AG10803 (cell line): ENCODE data around the gene KAT8.

ENCODE experiments used
- DNase-seq: peaks from one replicate; pipeline ENCODE4 v3.0.0; 2010; ENCODE audit warnings: low read depth
- H3K4me3 ChIP-seq: 2 replicates; pipeline ENCODE4 v1.5.1; 2011; ENCODE audit warnings: mild to moderate bottlenecking, low read length, control low read depth
- CTCF ChIP-seq: conservative IDR thresholded peaks from 2 replicates; pipeline ENCODE4 v1.5.1; 2011; ENCODE audit warnings: mild to moderate bottlenecking, low read length, control low read depth, inconsistent platforms

KAT8 gene

DNA sequence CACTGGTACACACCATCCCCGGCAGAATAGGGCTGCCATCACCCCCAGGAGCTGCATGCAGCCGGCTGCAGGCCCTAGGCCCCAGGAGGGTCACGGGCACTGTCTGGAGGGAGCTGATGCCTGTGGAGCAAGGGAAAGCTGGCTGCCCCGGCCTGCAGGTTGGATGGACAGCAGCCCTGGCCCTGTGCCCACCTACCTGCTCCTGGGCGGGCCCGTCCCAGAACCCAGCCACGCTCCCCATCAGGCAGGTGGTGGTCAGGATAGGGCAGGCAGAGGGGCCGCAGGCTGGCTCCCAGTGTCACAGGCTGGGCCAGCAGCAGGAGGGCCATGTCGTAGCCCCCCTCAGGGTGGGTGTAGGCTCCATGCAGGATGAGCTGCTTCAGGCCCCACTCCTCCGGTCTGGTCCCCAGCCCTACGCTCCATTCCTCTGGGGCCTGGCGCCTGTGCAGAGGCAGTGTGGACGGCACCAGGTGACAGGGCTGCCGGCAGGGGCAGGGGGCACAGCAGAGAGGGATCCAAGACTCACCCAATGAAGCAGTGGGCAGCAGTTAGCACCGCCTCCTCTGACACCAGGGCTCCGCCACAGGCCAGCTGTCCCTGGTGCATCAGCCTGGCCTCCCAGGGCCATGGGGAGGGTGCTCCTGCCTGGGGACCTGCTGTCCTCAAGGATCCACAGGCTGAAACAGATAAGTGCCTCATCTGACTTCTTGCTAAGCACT is 32.7 kb upstream of the KAT8 start:
- DNase-seq: no peak
- no peak for TF ChIP-seq CTCF
- no peak overlapping the region for H3K4me3 ChIP-seq

DNA sequence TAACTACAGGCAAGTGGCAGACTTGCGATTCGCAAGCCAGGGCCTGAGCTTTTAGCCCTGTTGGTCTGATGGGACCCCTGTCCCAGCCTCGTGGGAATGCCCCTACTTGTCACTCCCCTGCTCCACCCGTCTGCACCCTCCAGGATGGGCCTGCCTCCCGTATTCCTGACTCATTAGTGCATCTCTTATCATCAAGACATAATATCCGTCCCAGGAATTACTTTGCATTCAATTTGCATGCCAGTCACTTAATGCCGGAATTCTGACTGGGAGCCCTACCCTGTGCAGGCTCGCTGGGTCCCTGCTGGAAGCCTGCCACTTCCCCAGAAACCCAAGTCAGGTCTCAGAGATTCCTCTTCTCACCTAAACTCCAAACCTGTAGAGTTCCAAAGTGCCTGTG is 32.1 kb upstream of the KAT8 start:
- H3K4me3 ChIP-seq: no peak overlapping the region
- no peak for DNase-seq

DNA sequence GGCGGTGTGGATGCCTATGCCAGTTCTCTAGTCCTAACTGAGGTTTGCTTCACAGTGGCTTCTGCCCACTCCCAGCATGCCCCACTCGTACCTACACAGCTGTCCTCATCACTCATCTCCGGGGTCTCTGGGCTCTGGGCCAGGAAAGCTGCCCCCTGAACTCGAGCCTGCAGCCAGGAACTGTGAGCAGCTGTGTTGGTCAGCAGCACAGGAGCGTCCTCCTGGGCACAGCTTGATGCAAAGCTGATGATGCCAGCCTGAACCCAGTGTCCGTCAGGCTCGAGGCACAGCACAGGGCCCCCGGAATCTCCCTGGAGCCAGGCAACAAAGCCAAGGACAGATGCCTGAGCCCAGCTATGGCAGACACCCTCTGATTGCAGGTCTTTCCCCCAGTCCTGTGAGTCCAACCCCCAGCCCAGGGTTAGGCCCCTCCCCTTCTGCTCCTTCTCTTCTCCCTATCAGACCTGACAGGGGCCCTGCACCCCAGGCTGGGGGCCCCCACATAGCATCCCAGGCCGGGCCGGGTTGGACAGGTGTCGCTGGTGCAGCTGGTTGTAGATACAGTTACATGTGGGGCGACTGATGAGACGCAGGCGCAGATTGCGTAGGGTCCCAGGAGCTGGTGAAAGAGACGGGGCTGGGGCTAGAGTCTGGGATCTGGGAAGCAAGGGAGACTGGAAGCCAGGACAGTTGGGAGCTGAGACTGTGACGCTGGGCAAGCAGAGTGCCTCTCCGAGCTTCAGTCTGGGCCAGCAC is 31.4 kb upstream of the KAT8 start:
- DNase-seq: no peak
- TF ChIP-seq CTCF: no peak
- no peak overlapping the region for H3K4me3 ChIP-seq

More for the DNA sequence above, 32.1 kb upstream of the KAT8 start:
- no peak for TF ChIP-seq CTCF

DNA sequence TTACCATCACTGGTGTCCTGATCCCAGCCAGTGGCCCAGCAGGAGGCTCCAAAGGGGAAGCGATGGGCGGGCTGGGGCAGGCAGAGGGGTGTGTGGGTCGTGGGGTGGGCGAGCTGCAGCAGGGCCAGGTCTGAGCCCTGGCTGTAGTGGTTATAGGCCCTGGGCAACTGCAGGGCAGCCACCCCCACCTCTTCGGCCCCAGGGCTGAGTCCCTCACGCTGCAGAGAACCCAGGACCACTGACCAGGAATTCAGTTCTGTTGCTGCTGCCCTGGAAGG is 30.9 kb upstream of the KAT8 start:
- no peak for TF ChIP-seq CTCF
- no peak overlapping the region for H3K4me3 ChIP-seq
- no peak for DNase-seq

DNA sequence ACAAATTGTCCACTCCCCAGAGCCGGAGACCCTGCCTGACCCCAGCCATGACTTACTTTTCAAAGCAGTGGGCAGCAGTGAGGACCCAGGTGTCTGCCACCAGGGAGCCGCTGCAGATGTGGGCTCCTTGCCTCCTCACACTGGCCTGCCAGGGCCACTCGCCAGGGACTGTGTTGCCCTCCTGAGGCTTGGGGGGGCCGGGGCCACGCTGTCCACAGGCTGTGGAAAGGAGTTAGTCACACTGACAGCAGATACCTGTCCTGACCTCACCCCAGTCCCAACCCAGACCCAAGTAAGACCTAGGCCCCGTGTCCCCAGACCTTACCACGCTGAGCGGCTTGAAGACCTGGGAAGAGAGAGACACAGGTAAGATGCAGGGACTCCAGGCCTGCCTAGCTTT is 30.0 kb upstream of the KAT8 start:
- H3K4me3 ChIP-seq: no peak overlapping the region
- DNase-seq: no peak
- no peak for TF ChIP-seq CTCF

DNA sequence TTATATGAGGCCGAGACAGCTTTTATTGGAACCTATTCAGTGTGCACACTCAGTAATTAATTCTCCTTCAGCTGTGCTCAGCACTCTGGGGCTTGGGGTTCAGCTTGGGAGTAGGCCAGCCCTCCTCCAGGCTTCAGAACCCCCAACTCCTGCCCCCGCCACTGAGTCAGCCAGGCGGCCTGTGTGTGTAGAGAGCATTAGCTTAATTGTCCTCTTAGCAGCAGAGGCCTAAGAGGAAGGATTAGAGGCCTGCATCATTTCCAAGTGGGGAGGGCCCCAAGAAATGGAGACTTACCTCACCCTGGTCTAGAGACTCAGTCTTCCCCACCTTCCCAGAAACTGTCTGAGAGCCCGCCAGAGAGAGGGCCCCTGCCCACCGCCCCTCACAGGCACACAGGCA is 29.5 kb upstream of the KAT8 start:
- no peak overlapping the region for H3K4me3 ChIP-seq
- no peak for TF ChIP-seq CTCF
- DNase-seq: no peak
